ENCODE data around the gene SYT9.

The SYT9 gene

GRCh38 chr11:7384691-7385090 is 133.0 kb downstream of the SYT9 start:
- ChIA-PET CTCF (no interaction called here), POLR2A (no interaction called here)
- DNase-seq (ENCODE audit: low read depth, low spot score): no peak
- TF ChIP-seq, protein P1, sequence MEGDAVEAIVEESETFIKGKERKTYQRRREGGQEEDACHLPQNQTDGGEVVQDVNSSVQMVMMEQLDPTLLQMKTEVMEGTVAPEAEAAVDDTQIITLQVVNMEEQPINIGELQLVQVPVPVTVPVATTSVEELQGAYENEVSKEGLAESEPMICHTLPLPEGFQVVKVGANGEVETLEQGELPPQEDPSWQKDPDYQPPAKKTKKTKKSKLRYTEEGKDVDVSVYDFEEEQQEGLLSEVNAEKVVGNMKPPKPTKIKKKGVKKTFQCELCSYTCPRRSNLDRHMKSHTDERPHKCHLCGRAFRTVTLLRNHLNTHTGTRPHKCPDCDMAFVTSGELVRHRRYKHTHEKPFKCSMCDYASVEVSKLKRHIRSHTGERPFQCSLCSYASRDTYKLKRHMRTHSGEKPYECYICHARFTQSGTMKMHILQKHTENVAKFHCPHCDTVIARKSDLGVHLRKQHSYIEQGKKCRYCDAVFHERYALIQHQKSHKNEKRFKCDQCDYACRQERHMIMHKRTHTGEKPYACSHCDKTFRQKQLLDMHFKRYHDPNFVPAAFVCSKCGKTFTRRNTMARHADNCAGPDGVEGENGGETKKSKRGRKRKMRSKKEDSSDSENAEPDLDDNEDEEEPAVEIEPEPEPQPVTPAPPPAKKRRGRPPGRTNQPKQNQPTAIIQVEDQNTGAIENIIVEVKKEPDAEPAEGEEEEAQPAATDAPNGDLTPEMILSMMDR (IDR thresholded peaks at IDR 0.05; ENCODE audit: insufficient read depth, low read length, missing control alignments): no peak
- H3K4me3 ChIP-seq (ENCODE audit: low read depth, low read length): no peak overlapping the region

DNA sequence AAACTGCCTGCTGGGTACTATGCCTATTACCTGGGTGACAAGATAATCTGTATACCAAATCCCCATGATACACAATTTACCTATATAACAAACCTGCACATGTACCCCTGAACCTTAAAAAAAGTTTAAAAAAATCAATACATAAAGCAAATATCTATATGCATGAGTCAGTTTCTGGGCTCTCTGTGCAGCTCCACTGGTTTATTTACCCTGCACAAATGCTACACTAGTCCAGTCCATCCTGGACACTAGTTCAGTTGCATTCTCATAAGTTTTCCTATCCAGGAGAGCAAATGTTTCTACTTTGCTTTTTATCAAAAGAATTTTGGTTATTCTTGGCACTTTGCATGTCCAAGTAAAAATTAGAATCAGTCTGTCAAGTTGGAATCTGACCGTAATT is 133.8 kb downstream of the SYT9 start:
- POLR2A ChIA-PET: no interaction called here
- H3K4me3 ChIP-seq (ENCODE audit: low read depth, low read length): no peak overlapping the region
- TF ChIP-seq, protein P1 (IDR thresholded peaks at IDR 0.05; ENCODE audit: insufficient read depth, low read length, missing control alignments): no peak
- no peak for DNase-seq (ENCODE audit: low read depth, low spot score)
- CTCF ChIA-PET: no interaction called here

DNA sequence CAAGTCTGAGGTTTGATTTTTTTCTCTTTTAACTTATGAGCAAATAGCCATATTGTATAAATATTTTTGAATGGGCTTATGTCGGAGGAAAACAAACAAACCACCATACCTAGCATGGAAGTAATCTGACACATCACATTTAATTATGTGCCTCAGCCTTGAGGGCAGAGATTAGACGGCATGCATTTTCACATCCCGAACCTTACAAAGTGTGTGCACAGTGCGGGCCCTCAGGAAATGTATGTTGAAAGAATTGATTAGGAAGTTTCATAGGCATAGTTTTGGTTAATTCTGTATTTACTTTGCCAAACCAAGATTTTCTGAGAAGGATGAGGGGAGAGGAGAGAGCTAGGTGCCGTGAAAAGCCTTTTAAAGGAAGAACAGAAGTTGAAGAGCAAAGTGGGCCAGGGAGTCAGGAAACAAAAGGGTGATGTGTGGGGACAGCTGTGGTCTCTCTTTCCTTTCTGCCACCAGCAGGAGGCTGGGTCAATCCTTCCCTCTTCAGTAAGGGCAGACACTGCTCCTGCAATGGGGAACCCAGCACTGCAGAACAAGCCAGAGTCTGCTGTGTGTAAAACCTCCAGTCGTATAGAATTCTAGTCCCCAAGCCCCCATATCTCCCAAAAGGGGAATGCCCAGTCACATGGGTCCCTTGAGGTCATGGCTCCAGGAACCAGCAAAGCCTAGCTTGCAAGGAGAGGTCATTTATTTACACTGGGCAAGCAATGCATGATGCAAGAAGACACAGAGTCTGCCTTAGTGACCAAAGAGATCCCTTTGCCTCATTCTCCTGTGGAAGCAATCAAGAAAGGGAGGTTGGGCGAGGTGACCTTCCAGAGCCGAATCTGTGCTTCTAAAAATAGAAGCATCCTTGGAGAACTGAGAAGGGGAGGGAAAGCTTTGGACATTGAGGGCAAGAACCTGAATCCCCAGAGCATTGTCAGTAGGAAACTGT is 162.5 kb downstream of the SYT9 start:
- no peak for DNase-seq (ENCODE audit: low read depth, low spot score)
- ChIA-PET POLR2A (no interaction called here), CTCF (interaction anchor here (1.0 to 1.2 kb wide), 2 partner anchors 28 to 317 kb away, joined by 3 read pairs; no protein-coding TSS in a partner anchor)
- no peak overlapping the region for H3K4me3 ChIP-seq (ENCODE audit: low read depth, low read length)
- TF ChIP-seq, protein P1 (IDR thresholded peaks at IDR 0.05; ENCODE audit: insufficient read depth, low read length, missing control alignments): no peak

GRCh38 chr11:7414973-7415817 is 163.5 kb downstream of the SYT9 start:
- TF ChIP-seq, protein P1 (IDR thresholded peaks at IDR 0.05; ENCODE audit: insufficient read depth, low read length, missing control alignments): no peak
- ChIA-PET POLR2A (no interaction called here), CTCF (interaction anchor here (1.0 kb wide), 1 partner anchor 318 kb away, joined by 3 read pairs; no protein-coding TSS in a partner anchor)

DNA sequence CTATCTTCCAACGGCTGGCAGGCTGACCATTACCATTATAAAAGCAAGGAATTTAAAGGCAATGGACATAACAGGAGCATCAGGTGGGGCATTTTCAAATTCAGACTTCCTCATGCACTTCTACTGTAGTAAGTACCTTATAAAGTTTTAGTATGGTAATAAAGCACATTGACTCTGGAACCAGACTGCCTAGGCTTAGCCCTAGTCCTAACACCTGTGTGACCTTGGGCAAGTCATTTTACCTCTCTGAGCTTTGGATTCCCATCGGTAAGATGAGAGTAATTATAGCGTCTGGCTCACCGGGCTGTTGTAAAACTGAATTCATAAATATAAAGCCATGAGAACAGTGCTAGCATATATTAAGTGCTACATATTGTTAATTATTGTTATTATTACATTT is 164.4 kb downstream of the SYT9 start:
- POLR2A ChIA-PET: no interaction called here
- no peak for DNase-seq (ENCODE audit: low read depth, low spot score)
- TF ChIP-seq, protein P1 (IDR thresholded peaks at IDR 0.05; ENCODE audit: insufficient read depth, low read length, missing control alignments): no peak
- no peak overlapping the region for H3K4me3 ChIP-seq (ENCODE audit: low read depth, low read length)
- CTCF ChIA-PET: no interaction called here

More at GRCh38 chr11:7414973-7415817, 163.5 kb downstream of the SYT9 start:
- no peak for DNase-seq (ENCODE audit: low read depth, low spot score)
- H3K4me3 ChIP-seq (ENCODE audit: low read depth, low read length): no peak overlapping the region

- ChIA-PET POLR2A (no interaction called here), CTCF (no interaction called here)
- no peak overlapping the region for H3K4me3 ChIP-seq (ENCODE audit: low read depth, low read length)
- TF ChIP-seq, protein P1 (IDR thresholded peaks at IDR 0.05; ENCODE audit: insufficient read depth, low read length, missing control alignments): no peak
- no peak for DNase-seq (ENCODE audit: low read depth, low spot score)
These were observed 165.6 kb downstream of the SYT9 start for GRCh38 chr11:7417328-7417727.

Measured in AG04449 (cell line).